GM21447 (cell line): ENCODE data around the gene UBE2G2.

Experiments
- ATAC-seq: cut with Tn5 transposase; IDR thresholded peaks from one replicate; pipeline ENCODE4 v1.9.1; 2021; ENCODE audit not compliant: unreplicated experiment

UBE2G2 gene

DNA sequence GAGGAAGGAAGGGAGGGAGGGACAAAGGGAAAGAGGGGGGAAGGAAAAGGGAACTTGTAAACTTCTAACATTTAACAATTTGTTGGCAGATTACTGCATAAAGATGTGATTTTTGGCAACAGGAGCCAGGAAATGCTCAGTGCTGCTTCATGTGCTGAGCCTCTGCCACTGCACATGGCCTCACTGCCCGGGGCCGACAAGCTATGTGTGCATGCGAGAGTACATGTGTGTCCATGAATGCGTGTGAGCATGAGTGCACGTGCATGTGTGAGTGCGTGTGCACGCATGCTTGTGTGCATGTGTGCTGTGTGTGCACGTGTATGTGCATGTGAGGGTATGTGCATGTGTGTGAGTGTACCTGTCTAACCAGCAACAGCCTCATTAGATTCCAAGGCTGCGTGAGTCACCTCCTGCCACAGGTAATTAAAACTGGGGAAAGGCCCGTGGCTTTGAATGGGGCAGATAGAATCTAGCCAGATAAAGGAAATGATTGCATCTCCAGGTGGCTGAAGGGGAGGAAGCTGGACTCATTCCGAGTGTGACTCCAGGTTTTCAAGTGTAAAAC lies 48.9 kb downstream of the UBE2G2 start:
- no peak for ATAC-seq

- ATAC-seq, result no peak
Observed at GRCh38 chr21:44751799-44752636, 49.6 kb downstream of the UBE2G2 start.

- no peak for ATAC-seq
Observed at GRCh38 chr21:44751186-44751798, 50.3 kb downstream of the UBE2G2 start.

DNA sequence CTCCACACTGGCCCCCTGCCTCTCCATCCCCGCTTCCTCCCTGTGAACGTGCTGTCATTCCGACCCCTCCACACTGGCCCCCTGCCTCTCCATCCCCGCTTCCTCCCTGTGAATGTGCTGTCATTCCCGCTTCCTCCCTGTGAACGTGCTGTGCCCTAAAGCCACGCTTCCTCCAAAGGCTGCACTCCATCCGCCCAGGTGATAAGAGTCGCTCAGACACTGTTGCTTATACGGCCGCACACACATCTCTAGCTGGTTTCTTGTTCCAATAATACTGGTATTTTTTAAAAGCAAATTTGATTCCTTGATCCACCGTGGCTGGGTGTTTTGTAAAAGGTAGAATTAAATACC lies 51.0 kb downstream of the UBE2G2 start:
- no peak for ATAC-seq

- no peak for ATAC-seq
Observed at GRCh38 chr21:44749759-44750674, 51.6 kb downstream of the UBE2G2 start.

- no peak for ATAC-seq
Observed at GRCh38 chr21:44749116-44749758, 52.4 kb downstream of the UBE2G2 start.

GRCh38 chr21:44748621-44749020 lies 53.0 kb downstream of the UBE2G2 start:
- no peak for ATAC-seq

DNA sequence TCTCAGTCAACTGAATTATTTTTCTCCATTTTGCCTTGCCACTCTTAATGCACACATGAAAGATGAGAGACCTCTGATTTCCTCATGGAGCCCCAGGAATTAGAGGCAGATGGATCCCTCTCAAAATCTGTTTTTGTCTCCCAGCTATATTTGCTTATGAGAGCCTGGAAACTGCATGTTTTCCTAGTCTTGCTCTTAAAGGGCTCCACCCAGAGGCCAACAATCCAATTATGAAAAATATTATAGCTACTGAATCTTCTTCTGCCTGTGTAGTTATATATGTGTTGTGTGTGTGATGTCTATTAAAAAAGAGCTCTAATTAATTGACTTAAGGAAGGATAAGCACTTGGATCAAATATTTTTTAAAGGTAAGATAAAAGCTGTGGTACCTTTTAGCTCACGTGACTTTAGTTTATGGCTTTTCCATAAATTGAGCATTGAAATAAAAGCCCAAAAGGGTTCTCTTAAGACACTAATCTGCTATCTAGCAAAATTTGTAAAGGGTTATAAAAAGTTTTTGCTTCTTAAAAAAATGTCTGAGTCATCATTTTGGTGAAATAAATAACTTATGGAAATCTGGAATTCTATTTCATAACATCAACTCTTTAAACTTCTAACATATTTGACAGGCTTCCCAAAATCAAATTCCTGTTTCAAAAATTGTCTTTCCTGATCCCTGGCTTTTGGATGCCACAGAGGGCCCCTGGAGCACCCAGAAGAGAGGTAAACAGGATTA lies 59.0 kb downstream of the UBE2G2 start:
- ATAC-seq, result no peak

- no peak for ATAC-seq
Observed at GRCh38 chr21:44741921-44742320, 59.7 kb downstream of the UBE2G2 start.

GRCh38 chr21:44740742-44741141 lies 60.9 kb downstream of the UBE2G2 start:
- ATAC-seq, result no peak

DNA sequence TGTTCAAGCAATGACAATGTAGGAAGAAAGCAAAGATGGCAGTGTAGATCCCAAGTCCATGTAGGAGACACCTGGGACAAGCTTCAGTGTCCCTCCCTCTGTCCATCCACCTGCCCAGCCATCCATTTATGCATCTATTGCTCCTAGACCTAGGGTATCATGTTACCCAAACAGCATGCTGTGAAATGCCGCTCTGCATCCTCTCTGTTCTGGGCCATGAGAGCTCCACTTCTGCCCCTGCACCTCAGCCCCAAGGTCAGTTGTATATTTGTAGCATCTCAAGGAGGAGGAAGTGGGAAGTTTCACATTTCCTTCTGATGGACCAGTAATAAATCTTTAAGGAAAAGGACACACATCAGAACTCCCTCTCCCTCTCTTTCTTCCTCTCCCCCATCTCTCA lies 62.3 kb downstream of the UBE2G2 start:
- ATAC-seq, result no peak

- ATAC-seq, result no peak
Observed at GRCh38 chr21:44738621-44739020, 63.0 kb downstream of the UBE2G2 start.

DNA sequence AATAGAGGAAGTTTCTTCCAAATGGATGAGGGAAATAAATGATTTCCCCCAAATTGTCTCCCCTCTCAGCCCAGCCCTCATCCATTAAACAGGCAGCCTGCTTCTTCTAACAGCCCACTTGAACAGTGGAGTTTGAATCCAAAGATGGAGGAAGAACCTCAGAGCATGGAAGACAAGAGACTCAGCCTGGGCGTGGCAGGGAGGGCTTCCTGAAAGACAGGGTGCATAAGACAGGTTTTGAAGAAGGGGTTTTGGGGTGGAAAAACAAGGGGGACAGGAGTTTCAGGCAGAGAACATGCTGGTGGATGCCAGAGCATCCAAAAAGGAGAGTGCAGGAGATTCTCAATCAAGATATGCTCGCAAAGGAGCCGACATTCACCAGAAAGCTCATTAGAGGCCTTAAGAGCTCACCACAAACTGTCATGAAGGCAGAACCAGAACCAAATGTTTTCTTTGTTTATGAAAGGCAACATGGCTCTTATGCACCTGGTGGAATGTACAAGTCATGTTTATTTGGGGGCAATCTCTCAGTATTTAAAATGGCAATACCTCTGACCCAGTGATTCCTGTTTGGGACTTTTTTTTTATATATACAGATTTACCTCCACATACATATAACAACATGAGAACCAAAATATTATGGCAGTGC lies 63.8 kb downstream of the UBE2G2 start:
- no peak for ATAC-seq

DNA sequence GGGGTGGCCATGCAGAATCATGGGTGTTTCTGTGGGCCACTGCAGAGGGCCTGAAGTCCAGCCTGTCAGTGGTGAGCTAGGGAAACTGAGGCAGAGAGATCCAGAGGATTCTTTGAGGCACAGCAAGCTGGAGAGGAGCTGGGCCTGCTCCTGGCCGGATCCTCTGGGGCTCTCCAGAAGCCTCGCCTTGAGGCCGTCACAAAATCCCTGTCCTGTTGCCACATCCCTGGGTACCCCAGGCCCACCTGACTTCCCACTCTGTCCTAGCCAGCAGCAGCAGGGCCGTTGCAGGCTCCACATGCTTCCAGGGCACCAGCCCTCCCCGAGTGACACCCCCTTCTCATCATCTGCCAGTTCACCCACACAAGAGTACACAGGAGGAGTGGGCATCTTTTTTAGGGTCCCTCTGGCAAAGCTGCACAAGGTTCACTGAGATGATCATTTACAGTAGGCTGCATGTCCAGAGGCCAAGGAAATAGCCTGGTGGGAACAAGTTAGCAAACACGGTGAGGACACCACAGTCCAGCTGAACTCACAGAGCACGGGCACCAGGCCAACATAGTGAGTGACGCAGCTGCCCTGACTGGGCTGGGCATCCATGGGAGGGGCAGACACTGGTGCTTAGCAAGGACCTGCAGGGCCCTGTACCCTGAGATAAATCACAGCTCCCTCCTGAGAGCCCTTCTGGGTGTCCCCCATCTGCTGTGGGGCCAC lies 65.2 kb downstream of the UBE2G2 start:
- no peak for ATAC-seq

DNA sequence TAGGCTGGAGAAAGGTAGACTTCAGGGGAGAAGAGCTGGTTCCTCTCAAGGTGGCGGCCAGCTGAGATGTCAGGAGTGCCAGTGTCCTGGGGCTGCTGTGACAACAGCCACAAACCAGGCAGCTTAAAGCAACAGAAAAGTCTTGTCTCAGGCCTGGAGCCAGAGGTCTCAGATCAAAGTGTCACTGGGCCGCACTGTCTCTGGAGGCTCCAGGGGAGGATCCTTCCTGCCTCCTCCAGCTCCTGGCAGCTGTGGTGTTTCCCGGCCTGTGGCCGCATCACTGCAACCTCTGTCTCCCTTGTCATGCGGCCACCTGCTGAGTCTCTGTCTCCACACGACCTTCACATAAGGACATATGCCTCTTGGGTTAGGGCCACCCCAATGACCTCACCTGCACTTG lies 65.8 kb downstream of the UBE2G2 start:
- no peak for ATAC-seq

DNA sequence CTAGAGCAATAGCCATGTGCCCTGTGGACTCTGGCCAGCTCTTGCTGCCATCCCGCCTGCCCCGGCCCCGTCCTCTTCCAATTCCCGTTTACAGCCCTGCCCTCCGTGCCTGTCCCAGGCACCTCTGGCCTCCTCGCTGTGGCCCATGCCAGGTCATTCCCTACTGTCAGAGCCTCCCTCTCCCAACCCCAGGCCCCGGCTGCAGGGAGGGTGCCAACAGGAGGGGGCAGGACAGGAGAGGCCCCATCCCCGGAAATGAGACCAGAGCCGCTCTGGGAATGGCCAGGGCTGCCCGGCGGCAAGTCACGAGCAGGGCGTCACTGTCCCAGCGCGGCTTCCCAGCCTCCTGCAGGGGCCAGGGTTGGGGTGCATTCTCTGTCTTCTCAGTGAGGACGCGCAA lies 66.8 kb downstream of the UBE2G2 start:
- no peak for ATAC-seq

- ATAC-seq, result no peak
Observed at GRCh38 chr21:44734026-44734745, 67.4 kb downstream of the UBE2G2 start.

DNA sequence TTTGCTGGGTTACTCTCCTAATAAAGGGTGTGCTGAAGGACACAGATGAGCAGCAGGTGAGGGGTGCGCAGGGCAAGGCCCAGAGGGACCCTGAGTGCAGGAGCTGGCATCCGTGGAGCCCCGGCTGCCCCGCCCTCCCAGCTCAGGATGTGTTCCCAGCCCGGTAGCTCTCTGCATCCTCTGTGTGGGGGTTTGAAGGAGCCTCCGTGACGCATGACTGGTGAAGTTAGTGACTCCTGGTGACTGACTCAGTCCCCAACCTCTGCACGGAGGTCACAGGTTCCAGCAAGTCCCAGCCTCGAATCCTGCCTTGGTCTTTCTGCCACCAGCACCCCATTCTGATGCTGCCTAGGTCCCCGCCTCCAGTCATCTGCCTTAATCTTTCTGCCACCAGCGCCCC lies 68.7 kb downstream of the UBE2G2 start:
- no peak for ATAC-seq
